Natural killer cell treated with Interleukin-12 subunit alpha and Interleukin-12 subunit beta and Interleukin-15 and Interleukin-18, amount 100 ng/mL, for 72 hours (primary cell): ENCODE data around the gene ARHGEF19. TPM values are rescaled to one million over a fixed set of nuclear protein-coding genes. Genes with fewer than 3 reads are reported as not detected.

Experiments used
- ATAC-seq, 2 donors: fragments of 150-1000 bp; cut with Tn5 transposase in 1 of 2; sonication (Bioruptor Pico), chemical (Tn5 transposase) in 1 of 2; 2 replicates each; pipeline ENCODE4 v1.10.0; 2021
- DNase-seq: peaks from one replicate; pipeline ENCODE4 v3.0.0; 2022; ENCODE audit warnings: low spot score
- H3K27ac Mint-ChIP-seq, 2 donors: 1 replicate in 1 of 2; 2 replicates in 1 of 2; pipeline ENCODE4 v1.8.0; 2022; ENCODE audit warnings: mixed read lengths in 2 of 2, mild to moderate bottlenecking in 1 of 2, moderate library complexity in 1 of 2
- H3K27me3 Mint-ChIP-seq, 2 donors: 1 replicate in 1 of 2; 2 replicates in 1 of 2; pipeline ENCODE4 v1.8.0; 2022; ENCODE audit warnings: mixed read lengths in 2 of 2
- H3K36me3 Mint-ChIP-seq: one replicate; pipeline ENCODE4 v1.8.0; 2022; ENCODE audit warnings: mixed read lengths
- H3K4me1 Mint-ChIP-seq, 2 donors: 1 replicate in 1 of 2; 2 replicates in 1 of 2; pipeline ENCODE4 v1.8.0; 2022; ENCODE audit warnings: low read depth in 2 of 2, mixed read lengths in 2 of 2, mild to moderate bottlenecking in 1 of 2
- H3K4me3 Mint-ChIP-seq: one replicate; pipeline ENCODE4 v1.8.0; 2022; ENCODE audit warnings: mixed read lengths
- H3K9me3 Mint-ChIP-seq: 2 replicates; pipeline ENCODE4 v1.8.0; 2022; ENCODE audit warnings: mixed read lengths
- total RNA-seq, 2 donors: library from RNA; stranded (reverse); gene quantifications; one replicate each; pipeline ENCODE4 v1.2.3, GENCODE V29; 2022

The ARHGEF19 gene
- total RNA-seq, 2 donors from 2014 or later: 13.0 to 14.0 TPM

DNA sequence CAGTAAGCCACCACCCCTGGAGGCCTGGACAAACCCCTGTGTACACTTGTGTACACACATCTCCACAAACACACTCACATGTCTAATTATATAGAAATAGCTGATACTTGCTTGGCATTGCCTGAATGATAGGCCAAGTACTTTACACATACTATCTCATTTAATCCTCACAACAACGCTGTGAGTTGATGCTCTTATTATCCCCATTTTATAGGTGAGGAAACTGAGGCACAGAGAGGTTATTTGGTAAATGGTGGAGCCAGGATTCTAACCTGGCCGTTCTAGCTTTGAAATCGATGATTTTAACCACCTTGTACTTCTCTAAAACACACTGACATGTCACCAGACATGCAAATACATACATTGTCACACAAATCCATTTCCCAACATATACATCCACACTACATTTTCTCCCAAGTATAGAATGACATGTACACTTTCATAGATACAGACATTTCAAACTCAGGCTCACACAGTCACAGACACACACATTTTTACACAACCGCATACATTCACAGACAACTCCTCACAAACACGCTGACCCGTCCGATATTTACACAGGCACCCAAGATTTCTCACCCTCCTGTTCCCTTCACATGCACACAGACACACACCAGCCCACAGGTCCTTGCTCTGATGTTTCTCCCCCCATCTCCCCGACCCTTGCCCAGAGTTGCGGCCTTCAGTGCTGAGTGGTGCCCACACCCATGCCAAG, 3.2 kb downstream of the ARHGEF19 start:
- ATAC-seq (no peak), DNase-seq (no peak)
- no peak overlapping the region for H3K4me3 Mint-ChIP-seq
- peaks cover 4 to 13% of the 10 kb centered on the region in 2 donors for H3K4me1 Mint-ChIP-seq
- no peak overlapping the region for H3K27ac Mint-ChIP-seq
- H3K27me3 Mint-ChIP-seq: no peaks in the 10 kb centered on the region
- no peaks in the 10 kb centered on the region for H3K36me3 Mint-ChIP-seq
- no peaks in the 10 kb centered on the region for H3K9me3 Mint-ChIP-seq

DNA sequence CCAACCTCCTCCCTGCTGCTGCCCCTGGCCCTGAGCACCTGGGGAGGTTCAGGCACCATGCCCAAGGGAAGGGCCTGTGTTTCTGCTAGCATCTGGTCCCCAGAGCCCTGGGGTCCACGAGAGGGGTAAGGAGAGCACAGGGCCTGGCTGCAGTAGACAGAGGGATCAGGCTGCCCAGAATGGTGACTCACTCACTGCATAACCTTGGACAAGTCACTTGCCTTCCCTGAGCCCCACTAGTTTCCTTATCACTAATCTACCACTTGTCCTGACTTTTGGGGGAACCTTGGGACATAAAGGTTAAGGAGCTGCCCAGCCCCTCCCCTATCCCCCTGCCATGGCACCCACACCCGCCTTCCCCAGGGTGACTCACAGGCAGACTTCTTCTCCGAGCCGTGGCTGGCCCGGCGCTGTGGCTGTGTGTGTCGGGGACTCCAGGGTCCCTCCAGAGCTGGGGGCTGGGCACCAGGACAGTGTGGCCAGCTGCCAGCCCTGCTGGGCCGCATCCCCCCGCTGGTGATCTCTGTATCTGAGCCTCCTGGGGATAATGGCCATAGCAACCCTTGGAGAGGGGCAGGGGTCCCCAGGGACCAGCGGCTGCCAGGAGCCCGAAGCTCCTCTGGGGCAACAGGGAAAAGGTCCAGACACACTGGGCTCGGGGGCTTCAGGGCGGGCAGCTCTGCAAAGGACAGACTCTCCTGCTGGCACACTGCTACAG, 4.0 kb downstream of the ARHGEF19 start:
- no peaks in the 10 kb centered on the region for H3K27me3 Mint-ChIP-seq
- no peak overlapping the region for H3K27ac Mint-ChIP-seq
- peaks cover 4% of the 10 kb centered on the region for H3K36me3 Mint-ChIP-seq
- H3K4me1 Mint-ChIP-seq: peaks cover 8 to 16% of the 10 kb centered on the region in 2 donors
- H3K9me3 Mint-ChIP-seq: no peaks in the 10 kb centered on the region
- H3K4me3 Mint-ChIP-seq: no peak overlapping the region
- ATAC-seq (no peak), DNase-seq (no peak)

DNA sequence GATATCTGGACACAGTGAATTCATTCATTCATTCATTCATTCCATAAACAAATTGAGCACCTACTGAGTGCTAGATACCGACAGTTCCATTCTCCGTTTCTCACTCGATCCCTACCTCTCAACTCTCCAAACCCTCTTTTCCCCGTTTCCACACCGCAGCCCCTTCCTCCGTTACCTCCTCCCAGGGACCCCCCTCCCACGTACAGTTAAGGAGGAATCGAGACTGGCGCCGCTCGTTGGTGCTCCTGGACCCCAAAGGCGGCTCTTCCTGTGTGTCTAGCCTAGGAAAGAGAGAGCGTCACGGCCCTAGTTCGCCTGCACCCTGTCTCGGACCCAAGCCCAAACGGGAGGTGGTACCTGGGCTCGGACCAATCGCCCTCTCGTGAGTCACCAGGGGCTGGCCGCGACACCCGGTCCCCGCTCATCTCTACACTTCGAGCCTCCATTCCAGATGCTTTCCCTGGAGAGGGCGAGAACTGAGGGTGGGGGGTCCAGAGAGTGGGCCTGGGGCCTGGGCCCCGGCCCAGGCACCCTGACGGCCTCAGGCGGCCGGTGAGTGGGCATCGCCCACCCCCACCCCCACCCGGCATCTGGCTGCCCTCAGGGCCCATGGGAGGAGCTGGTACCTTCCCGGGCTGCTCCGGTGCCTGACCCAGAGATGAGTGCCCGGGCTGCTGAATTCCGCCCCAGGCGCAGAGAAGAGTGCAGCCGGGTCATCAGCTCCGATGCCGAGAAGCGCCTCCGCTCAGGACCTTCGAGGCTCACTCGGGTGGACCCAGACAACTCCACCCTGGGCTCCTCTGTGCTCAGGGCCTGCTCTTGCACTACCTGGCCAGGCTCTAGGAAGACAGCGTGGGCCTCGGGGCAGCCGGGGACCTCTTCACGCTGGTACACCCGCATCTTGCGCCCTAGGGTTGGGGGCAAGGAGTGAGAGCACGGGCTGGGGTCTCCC, 4.9 kb downstream of the ARHGEF19 start:
- H3K4me1 Mint-ChIP-seq: peaks cover 9 to 18% of the 10 kb centered on the region in 2 donors
- H3K9me3 Mint-ChIP-seq: no peaks in the 10 kb centered on the region
- H3K4me3 Mint-ChIP-seq: peak overlapping the region; percentile 88
- peaks cover 5% of the 10 kb centered on the region for H3K36me3 Mint-ChIP-seq
- ATAC-seq (no peak), DNase-seq (no peak)
- no peaks in the 10 kb centered on the region for H3K27me3 Mint-ChIP-seq
- H3K27ac Mint-ChIP-seq: peak overlapping the region; percentile 90 to 95

DNA sequence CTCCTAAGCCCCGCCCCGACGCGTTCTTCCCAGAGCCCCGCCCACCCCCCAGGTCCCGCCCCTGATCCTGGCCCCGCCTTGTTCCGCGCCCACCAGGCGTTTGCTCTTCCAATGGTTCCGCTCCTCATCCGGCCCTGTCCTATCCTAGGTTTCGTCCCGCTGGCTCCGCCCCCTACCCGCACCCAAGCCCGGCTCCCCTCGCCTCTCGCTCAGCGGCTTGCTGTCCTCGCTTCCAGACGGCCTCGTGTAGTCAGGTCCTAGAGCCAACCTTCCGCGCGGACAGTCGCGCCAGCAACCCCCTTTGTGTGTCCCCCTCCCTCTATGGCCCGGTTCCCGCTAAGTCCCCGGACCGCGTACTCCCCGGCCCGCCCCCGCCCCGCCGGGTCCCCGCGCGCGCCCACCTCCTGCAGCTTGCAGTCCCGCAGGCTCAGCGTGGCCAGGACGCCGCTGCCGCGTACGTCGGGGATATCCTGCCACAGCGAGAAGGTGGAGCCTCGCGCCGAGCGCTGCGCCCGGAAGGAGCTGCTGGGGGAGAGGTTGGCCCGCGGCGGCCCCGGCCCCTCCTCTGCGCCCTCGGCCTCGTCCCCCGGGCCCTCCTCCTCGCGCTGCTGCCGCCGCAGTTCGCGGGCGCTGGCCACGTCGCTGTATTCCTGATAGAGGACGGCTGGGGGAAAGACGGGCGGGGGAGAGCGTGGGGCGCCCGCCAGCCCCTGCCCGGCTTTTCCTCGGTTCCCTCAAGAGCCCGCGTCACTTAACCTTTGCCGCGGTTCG, 5.7 kb downstream of the ARHGEF19 start:
- H3K27me3 Mint-ChIP-seq: no peaks in the 10 kb centered on the region
- H3K4me1 Mint-ChIP-seq: peaks cover 9 to 18% of the 10 kb centered on the region in 2 donors
- DNase-seq: peak; percentile 97
- H3K27ac Mint-ChIP-seq: peak overlapping the region; percentile 90 to 95
- H3K36me3 Mint-ChIP-seq: peaks cover 5% of the 10 kb centered on the region
- no peaks in the 10 kb centered on the region for H3K9me3 Mint-ChIP-seq
- peak; percentile 94 to 95 for ATAC-seq
- peak overlapping the region; percentile 88 for H3K4me3 Mint-ChIP-seq

DNA sequence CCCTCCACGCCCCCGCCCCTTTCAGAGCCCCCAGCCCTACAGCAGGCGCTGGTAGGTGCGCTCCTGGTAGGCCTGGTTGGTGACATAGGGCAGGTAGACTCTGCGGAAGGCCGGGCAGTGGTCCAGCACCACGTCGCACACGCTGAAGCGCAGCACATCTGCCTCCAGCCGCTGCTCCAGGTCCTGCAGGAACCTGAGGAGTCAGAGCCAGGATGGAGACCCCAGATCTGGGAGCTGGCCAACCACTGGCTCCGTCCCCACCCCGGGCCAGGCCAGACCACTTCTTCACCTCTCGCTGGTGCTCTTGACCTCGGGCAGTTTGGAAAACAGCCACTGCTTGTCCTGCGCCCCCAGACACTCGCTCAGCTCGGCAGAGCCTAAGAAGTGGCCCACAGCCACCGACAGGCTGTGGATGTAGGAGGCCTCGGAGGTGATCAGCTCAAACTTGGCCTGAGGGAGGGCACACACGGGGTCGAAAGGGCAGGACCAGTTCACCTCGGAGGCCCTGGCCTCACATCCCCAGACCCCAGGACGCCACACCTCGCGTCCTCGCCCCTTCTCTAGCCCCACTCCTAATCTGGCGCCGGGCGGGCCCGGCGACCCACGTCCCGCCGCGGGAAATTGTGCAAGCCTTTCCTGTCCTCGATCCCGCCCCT, 6.4 kb downstream of the ARHGEF19 start:
- H3K27me3 Mint-ChIP-seq: no peaks in the 10 kb centered on the region

DNA sequence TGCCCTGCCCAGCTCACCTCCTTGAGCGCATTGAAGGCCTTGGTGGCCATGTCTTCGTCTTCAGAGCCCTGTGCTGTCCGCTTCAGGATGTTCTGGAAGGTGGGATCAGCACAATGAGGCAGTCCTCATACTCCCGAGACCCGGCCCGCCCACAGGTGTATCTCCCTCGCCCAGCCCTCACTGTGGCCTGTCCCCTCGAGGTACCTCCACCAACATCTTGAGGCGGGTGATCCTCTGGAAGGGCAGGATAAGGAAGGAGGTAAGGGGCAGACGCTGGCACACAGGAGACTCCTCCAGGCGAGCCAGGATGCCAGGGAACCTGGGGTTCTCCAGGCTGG, 7.1 kb downstream of the ARHGEF19 start:
- ATAC-seq (no peak), DNase-seq (no peak)
- no peaks in the 10 kb centered on the region for H3K27me3 Mint-ChIP-seq
- no peak overlapping the region for H3K4me3 Mint-ChIP-seq
- H3K9me3 Mint-ChIP-seq: no peaks in the 10 kb centered on the region
- peak overlapping the region in 1 of 2 donors; percentile 64 for H3K27ac Mint-ChIP-seq
- H3K36me3 Mint-ChIP-seq: peaks cover 5% of the 10 kb centered on the region
- peaks cover 9 to 18% of the 10 kb centered on the region in 2 donors for H3K4me1 Mint-ChIP-seq

More for the DNA sequence above, 6.4 kb downstream of the ARHGEF19 start:
- H3K4me1 Mint-ChIP-seq: peaks cover 9 to 18% of the 10 kb centered on the region in 2 donors
- H3K4me3 Mint-ChIP-seq: peak overlapping the region; percentile 88
- H3K27ac Mint-ChIP-seq: peak overlapping the region; percentile 90 to 95
- peaks cover 5% of the 10 kb centered on the region for H3K36me3 Mint-ChIP-seq
- ATAC-seq (peak in 1 of 2 donors; percentile 6), DNase-seq (no peak)
- H3K9me3 Mint-ChIP-seq: no peaks in the 10 kb centered on the region

- H3K27me3 Mint-ChIP-seq: no peaks in the 10 kb centered on the region
- ATAC-seq (no peak), DNase-seq (no peak)
- H3K27ac Mint-ChIP-seq: peak overlapping the region in 1 of 2 donors; percentile 64
- H3K36me3 Mint-ChIP-seq: peaks cover 5% of the 10 kb centered on the region
- no peaks in the 10 kb centered on the region for H3K9me3 Mint-ChIP-seq
- H3K4me1 Mint-ChIP-seq: peaks cover 9 to 20% of the 10 kb centered on the region in 2 donors
- peak overlapping the region; percentile 34 for H3K4me3 Mint-ChIP-seq
Measured at GRCh38 chr1:16204634-16205333, 7.7 kb downstream of the ARHGEF19 start.

DNA sequence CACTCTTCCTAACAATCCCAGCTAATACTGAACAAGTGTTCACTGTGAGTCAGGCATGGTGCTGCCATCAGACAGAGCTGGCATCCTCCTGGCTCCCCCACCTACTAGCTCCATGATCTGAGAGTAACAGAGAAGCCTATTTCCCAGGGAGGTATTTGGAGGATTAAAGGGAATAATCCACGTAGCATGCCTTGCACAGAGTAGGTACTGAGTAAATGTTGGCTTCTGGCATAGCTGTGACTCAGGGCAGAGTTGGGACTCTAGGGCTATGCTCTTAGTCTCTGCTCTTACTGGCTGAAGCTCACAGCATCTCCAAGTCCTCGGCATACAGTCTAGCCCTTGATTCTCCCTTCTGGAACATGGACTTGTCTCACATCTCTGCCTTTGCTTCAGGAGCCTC, 8.2 kb downstream of the ARHGEF19 start:
- Mint-ChIP-seq H3K4me1 (peaks cover 9 to 17% of the 10 kb centered on the region in 2 donors), H3K4me3 (no peak overlapping the region), H3K27me3 (no peaks in the 10 kb centered on the region), H3K36me3 (peaks cover 5% of the 10 kb centered on the region), H3K9me3 (no peaks in the 10 kb centered on the region), H3K27ac (peak overlapping the region in 1 of 2 donors; percentile 64)
- no peak for ATAC-seq
- no peak for DNase-seq

DNA sequence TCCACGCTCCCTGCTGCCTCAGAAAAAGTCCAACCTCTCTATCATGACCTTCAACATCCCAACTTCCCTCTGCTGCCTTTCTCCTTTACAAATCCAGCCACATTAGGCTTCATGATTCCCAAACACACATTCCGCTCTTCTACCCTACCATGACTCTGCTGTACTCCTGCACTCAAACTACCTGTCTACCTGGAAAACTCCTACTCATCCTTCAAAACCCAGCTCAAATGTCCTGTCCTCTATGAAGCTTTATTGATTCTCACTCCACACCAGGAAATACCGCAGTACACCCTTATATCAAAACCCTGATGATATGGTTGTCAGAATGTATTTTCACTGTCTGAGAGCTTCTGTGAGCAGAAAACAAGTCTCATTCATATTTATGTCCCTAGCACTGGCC, 8.9 kb downstream of the ARHGEF19 start:
- H3K4me3 Mint-ChIP-seq: no peak overlapping the region
- no peaks in the 10 kb centered on the region for H3K9me3 Mint-ChIP-seq
- peaks cover 5% of the 10 kb centered on the region for H3K36me3 Mint-ChIP-seq
- H3K27ac Mint-ChIP-seq: no peak overlapping the region
- no peaks in the 10 kb centered on the region for H3K27me3 Mint-ChIP-seq
- ATAC-seq (no peak), DNase-seq (no peak)
- peaks cover 15 to 21% of the 10 kb centered on the region in 2 donors for H3K4me1 Mint-ChIP-seq

GRCh38 chr1:16202281-16203210, 9.9 kb downstream of the ARHGEF19 start:
- ATAC-seq (no peak), DNase-seq (no peak)
- H3K9me3 Mint-ChIP-seq: no peaks in the 10 kb centered on the region
- H3K4me1 Mint-ChIP-seq: peaks cover 15 to 22% of the 10 kb centered on the region in 2 donors
- H3K27ac Mint-ChIP-seq: no peak overlapping the region
- peaks cover 5% of the 10 kb centered on the region for H3K36me3 Mint-ChIP-seq
- no peak overlapping the region for H3K4me3 Mint-ChIP-seq
- no peaks in the 10 kb centered on the region for H3K27me3 Mint-ChIP-seq

DNA sequence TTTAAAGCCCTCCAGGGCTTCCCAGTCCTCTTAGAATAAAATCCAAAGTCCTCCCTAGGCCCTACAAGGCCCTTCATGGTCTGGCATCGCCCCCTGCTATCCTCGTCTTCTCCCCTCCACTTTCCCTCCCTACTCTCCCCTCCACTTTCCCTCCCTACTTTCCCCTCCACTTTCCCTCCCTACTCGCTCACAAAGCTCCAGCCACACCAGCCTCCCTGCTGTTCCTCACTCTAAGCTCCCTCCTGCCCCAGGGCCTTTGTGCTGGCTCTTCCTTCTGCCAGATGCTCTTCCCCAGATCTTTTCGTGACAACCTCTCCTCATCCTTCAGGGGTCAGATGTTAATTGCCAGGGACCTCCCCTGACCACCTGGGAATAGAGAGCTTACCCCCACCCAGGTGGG, 12.8 kb downstream of the ARHGEF19 start:
- no peaks in the 10 kb centered on the region for H3K27me3 Mint-ChIP-seq
- H3K4me1 Mint-ChIP-seq: peaks cover 12 to 14% of the 10 kb centered on the region in 2 donors
- DNase-seq (no peak), ATAC-seq (no peak)
- peaks cover 5% of the 10 kb centered on the region for H3K36me3 Mint-ChIP-seq
- H3K27ac Mint-ChIP-seq: peak overlapping the region in 1 of 2 donors; percentile 27
- H3K9me3 Mint-ChIP-seq: no peaks in the 10 kb centered on the region
- H3K4me3 Mint-ChIP-seq: no peak overlapping the region
